ENCODE results near the gene TLR7.

TLR7 gene

GRCh38 chrX:12891171-12891570 is 24.3 kb downstream of the TLR7 start:
- no peak for DNase-seq

- DNase-seq = no peak
Observed at GRCh38 chrX:12891915-12892506, 25.1 kb downstream of the TLR7 start.

GRCh38 chrX:12892716-12893115 is 25.8 kb downstream of the TLR7 start:
- no peak for DNase-seq

DNA sequence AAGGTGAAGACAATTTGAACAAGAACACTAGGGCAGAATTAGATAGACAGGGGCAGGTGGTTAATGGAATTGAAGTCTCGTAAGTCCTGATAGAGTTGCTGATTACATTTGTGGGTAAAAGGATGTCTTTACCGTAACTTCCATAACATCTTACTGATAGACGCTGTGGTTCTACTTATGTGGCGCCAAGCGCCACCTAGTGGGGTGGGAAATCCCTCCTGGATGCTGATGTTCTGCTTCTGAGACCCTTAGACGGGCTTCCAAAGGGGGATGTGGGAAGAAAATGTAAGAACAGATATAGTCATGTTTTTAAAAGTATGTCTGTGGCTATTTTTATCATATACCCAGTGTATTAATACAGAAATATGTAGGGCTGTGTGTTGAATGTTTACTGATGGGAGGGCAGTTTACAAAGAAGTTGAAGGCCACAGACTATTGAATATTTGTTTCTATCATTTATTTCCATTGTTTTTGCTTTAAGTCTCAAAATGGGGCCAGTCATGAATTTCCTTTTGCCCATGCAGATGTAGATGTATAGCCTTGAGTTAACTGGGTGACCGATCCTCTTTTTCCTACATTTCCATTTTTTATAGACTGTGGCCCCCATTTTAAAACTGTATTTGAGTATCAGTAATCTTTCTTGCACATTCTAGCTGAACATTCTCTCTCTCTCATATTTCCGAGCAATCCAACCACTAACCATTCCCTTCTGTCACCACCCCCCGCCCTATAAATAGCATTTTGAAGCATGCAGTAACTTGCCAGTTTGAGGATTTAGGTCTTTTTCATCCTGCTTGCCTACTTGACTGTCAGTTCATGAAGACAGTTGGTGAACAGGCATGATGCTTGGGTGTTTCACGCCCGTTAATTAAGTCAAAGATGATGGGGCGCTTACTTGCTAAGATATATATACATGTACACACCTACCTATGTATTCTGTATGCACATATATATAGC is 27.5 kb downstream of the TLR7 start:
- DNase-seq = peak in 19 of 58 donors; percentile 0 to 36 (median 2)

- no peak for DNase-seq
Observed at GRCh38 chrX:12895866-12896265, 29.0 kb downstream of the TLR7 start.

DNA sequence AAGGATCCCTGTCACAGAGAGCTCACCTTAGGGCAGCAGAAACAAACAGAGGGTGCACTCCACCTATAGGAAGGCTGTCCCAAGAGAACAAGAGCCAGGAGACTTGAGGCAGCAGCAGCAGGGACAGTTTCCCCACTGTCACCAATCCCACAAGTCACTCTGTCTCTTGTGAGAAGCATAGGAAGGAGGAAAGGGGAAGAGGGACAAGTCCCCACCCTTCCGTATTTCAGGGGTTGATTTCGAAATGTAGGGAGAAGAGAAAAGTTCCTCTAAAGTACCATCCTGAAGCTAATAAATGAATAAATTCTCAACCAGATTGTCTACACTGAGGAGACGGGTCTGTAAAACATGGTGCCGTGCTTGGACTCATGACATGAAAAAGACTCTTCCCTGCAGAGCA is 30.1 kb downstream of the TLR7 start:
- no peak for DNase-seq

- no peak for DNase-seq
Observed at GRCh38 chrX:12898073-12898472, 31.2 kb downstream of the TLR7 start.

- DNase-seq = no peak
Observed at GRCh38 chrX:12899506-12899905, 32.6 kb downstream of the TLR7 start.

GRCh38 chrX:12901486-12901885 is 34.6 kb downstream of the TLR7 start:
- peak in 35 of 58 donors; percentile 0 to 54 (median 5) for DNase-seq

- DNase-seq = no peak
Observed at GRCh38 chrX:12903646-12904045, 36.8 kb downstream of the TLR7 start.

DNA sequence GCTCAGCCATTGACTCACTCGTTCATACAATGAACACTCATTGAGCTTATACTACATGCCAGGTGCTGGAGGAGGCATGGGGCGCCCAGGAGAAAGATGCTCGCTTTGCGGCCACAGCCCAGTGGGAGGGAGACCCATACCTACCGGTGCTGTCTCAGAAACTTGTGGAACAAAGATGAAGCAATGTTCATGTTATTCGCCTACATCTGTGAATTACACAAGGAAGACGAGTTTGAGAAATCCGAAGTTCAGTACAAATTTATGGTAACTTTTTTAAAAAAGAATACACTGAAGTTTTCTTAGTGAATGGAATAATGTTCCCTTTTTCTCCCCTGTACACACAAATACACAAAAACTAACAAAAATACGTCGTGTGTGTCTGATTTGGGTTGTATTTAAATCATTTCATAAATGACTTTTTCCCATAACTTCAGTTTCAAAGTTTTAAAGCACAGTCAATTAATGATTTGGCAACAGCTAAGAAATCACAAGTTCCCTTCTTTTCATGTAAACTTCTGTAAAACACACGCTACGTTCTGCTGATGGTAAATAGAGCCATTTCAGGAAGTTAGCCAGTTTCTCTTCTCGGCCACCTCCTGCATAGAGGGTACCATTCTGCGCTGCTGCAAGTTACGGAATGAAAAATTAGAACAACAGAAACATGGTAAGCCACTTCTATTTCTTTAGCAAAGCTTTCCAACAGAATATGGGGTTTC is 39.3 kb downstream of the TLR7 start, which contains the start of gene TLR8:
Gene TLR8 (plus strand): TSS at position 575 of the 716 bp plus-strand sequence. CDS start 87 bp downstream, at position 662.
- DNase-seq = peak in 1 of 58 donors; percentile 0

GRCh38 chrX:12910423-12911121 is 43.7 kb downstream of the TLR7 start:
- DNase-seq = no peak

DNA sequence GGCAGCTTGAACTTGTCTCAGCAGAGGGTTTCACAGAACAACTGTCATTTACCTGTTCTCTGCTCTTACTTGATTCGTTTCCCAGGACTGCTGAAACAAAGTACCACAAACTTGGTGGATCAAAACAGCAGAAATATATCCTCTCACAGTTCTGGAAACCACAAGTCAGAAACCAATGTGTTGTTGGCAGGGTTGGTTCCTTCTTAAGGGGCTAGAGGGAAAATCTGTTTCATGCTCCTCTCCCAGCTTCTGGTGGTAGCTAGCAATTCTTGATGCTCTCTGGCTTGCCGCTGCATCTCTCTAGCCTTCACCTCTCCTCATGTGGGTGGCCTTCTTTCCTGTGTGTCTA is 44.2 kb downstream of the TLR7 start:
- DNase-seq = no peak

DNA sequence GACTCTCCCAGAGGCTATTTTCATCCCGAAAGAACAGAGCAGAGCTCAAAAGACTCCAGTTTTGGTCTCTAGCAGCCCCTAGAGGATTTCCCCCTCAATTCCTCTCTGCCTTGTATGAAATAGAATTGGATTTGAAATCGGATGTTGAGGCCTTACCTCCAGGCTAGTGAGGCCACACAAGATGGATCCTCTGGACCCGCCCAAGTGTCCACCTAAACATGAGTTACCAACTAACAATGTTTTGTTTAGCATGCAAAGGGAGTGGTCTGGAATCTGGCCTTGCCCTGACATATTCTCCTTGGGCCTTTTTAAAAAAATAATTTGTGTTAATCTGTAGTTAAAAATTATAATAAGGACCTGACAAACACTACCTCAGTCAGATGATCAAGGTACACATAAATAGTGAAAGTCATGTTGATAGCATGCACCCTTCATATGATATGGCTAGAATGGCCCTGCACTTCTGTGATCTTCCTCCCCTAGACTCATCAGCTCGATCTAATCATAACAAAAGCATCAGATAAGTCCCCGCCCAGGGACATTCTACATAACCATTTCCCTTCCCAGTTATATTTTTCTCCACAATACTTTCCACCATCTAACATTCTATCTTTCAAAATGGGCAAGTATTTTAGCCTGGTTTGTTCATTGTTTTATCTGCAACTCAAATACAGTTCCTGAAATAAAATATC is 46.1 kb downstream of the TLR7 start:
- no peak for DNase-seq

DNA sequence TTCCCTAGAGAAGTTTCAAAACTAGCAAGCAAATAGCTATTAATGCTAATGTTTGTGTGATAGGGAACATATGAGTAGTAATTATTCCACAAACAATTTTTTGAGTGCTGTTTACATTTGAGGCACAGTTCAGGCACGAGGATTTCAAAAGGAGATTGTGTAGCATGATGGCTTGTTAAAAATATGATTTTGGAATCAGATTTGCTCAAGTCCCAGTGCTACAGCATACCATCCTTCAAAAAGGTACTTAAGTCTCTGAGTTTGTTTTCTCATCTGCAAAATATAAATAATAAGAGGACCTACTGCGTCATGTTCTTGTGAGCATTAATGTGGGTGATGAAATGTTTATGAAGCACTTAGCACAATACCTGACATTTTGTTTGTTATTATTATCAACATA is 50.9 kb downstream of the TLR7 start:
- no peak for DNase-seq

DNA sequence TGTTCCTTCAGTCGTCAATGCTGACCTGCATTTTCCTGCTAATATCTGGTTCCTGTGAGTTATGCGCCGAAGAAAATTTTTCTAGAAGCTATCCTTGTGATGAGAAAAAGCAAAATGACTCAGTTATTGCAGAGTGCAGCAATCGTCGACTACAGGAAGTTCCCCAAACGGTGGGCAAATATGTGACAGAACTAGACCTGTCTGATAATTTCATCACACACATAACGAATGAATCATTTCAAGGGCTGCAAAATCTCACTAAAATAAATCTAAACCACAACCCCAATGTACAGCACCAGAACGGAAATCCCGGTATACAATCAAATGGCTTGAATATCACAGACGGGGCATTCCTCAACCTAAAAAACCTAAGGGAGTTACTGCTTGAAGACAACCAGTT is 52.2 kb downstream of the TLR7 start:
- DNase-seq = no peak

DNA sequence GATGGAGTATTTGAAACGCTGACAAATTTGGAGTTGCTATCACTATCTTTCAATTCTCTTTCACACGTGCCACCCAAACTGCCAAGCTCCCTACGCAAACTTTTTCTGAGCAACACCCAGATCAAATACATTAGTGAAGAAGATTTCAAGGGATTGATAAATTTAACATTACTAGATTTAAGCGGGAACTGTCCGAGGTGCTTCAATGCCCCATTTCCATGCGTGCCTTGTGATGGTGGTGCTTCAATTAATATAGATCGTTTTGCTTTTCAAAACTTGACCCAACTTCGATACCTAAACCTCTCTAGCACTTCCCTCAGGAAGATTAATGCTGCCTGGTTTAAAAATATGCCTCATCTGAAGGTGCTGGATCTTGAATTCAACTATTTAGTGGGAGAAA is 52.7 kb downstream of the TLR7 start:
- no peak for DNase-seq

DNA sequence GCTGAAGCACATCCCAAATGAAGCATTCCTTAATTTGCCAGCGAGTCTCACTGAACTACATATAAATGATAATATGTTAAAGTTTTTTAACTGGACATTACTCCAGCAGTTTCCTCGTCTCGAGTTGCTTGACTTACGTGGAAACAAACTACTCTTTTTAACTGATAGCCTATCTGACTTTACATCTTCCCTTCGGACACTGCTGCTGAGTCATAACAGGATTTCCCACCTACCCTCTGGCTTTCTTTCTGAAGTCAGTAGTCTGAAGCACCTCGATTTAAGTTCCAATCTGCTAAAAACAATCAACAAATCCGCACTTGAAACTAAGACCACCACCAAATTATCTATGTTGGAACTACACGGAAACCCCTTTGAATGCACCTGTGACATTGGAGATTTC is 54.1 kb downstream of the TLR7 start:
- no peak for DNase-seq

DNA sequence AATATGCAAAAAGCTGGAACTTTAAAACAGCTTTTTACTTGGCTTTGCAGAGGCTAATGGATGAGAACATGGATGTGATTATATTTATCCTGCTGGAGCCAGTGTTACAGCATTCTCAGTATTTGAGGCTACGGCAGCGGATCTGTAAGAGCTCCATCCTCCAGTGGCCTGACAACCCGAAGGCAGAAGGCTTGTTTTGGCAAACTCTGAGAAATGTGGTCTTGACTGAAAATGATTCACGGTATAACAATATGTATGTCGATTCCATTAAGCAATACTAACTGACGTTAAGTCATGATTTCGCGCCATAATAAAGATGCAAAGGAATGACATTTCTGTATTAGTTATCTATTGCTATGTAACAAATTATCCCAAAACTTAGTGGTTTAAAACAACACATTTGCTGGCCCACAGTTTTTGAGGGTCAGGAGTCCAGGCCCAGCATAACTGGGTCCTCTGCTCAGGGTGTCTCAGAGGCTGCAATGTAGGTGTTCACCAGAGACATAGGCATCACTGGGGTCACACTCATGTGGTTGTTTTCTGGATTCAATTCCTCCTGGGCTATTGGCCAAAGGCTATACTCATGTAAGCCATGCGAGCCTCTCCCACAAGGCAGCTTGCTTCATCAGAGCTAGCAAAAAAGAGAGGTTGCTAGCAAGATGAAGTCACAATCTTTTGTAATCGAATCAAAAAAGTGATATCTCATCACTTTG is 55.2 kb downstream of the TLR7 start:
- DNase-seq = no peak

DNA sequence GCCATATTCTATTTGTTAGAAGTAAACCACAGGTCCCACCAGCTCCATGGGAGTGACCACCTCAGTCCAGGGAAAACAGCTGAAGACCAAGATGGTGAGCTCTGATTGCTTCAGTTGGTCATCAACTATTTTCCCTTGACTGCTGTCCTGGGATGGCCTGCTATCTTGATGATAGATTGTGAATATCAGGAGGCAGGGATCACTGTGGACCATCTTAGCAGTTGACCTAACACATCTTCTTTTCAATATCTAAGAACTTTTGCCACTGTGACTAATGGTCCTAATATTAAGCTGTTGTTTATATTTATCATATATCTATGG is 55.7 kb downstream of the TLR7 start:
- DNase-seq = no peak
